NK-92 treated with Interleukin-12 subunit alpha and Interleukin-12 subunit beta, amount 100 ng/mL, for 24 hours (cell line): ENCODE data around the gene ARL17A.
"Not testable (repeated sequence)": the region's sequence is repeated elsewhere in the genome, so short reads cannot be mapped to it uniquely, and the experiment has no call there.

Experiments used
- DNase-seq: peaks from one replicate; lab custom pipeline; 2025; lab: John Stamatoyannopoulos, UW

The ARL17A gene

DNA sequence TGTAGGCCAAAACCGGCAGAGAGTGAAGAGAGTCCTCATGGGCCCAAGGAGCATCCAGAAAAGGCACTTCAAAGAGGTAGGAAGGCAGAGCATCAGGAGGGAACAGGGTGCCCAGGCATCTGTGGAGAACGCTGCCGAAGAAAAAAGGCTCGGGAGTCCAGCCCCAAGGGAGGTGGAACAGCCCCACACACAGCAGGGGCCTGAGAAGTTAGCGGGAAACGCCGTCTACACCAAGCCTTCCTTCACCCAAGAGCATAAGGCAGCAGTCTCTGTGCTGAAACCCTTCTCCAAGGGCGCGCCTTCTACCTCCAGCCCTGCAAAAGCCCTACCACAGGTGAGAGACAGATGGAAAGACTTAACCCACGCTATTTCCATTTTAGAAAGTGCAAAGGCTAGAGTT is 30.9 kb downstream of the ARL17A start:
- DNase-seq = not testable (repeated sequence)

GRCh38 chr17:46534716-46535115 is 44.8 kb downstream of the ARL17A start:
- DNase-seq = not testable (repeated sequence)

DNA sequence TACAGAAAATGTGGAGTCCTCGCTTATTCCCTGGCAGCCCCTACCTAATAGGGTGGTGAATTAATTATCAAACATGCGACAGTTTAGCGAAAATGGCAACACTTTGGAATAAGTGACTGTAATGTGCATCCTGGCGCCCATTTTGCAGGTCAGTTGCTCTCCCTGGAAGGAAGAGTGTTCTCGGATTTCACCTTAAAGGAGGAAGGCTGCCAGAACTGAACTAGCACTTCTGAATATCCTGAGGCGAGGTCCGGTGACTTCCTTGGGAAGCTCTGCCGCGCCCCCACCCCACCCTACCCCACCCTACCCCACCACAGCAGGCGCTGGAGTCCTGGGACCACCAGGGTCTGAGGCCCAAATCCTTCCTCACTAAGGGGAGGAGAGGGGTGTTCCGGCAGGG is 67.3 kb downstream of the ARL17A start, which contains the start of gene LRRC37A2:
Gene LRRC37A2, plus strand, starts transcription at position 301 of the 400 bp plus-strand sequence. CDS start 245 bp downstream, outside the sequence.
- DNase-seq = not testable (repeated sequence)

DNA sequence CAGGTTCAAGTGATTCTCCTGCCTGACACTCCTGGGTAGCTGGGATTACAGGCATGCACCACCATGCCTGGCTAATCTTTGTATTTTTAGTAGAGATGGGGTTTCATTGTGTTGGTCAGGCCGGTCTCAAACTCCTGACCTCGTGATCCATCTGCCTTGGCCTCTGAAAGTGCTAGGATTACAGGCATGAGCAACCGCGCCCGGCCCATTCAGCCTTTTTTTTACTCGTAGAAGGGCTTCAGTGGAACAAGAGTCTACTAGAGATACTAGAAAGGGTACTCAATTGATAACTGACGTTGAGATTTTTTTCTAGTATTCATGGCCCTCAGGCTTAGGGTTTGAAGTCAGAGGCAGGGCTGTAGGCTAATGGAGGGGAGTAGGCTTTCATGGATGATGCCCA is 73.6 kb downstream of the ARL17A start:
- not testable (repeated sequence) for DNase-seq

GRCh38 chr17:46499437-46500139 is 79.9 kb downstream of the ARL17A start:
- DNase-seq = not testable (repeated sequence)

DNA sequence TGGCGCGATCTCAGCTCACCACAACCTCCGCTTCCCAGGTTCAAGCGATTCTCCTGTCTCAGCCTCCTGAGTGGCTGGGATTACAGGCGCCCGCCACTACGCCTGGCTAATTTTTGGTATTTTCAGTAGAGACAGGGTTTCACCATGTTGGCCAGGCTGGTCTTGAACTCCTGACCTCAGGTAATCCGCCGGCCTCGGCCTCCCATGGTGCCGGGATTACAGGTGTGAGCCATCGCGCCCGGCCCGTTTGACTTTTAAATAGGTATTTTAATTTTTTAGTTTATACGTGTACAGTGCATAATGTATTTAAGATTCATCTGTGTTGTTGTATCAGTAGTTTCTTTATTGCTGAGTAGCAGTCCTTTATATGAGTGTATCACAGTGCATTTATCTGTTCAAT is 87.5 kb downstream of the ARL17A start:
- not testable (repeated sequence) for DNase-seq

GRCh38 chr17:46481310-46481709 is 98.2 kb downstream of the ARL17A start:
- DNase-seq = not testable (repeated sequence)

- not testable (repeated sequence) for DNase-seq
Measured at GRCh38 chr17:46478823-46479222, 100.7 kb downstream of the ARL17A start.

DNA sequence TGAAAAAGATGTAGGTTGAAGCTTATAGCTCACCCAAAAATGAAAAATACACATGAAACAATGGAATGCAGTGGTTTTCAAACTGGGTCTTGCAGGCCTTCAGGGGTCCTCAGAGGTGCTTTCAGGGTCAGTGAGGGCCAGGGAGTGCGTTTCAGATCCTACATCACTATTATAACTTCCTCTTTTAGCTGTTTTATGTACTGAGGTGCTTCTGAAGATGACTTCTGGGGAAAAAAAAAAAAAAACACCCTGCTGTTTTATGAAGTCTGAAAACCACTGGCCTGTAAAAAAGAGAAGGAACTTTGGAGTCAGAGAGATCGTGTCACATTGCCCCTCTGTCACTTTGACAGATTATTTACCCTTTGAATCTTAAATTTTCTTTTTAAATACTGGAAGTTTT is 103.9 kb downstream of the ARL17A start:
- DNase-seq = not testable (repeated sequence)

- not testable (repeated sequence) for DNase-seq
Measured at GRCh38 chr17:46474489-46474888, 105.0 kb downstream of the ARL17A start.

DNA sequence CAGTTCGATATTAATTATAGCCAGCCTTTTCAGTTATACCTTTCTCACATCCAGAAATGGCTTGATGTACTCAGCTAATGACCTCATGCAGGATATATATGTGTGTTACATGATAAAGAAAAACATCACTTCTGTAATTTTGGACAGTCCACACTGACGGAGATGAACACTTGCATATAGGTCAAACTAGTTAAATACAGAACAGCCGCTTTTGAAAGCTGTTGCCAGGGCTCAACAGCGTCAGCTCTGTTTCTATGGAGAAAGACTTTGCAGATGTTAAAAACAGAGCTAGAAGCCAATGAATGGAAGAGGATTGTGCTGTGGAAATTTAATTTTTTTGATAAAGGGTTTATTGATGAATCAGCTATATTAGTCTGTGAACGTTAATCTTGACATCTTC is 111.9 kb downstream of the ARL17A start:
- DNase-seq = not testable (repeated sequence)
